GM11168 (cell line): ENCODE data around the gene SOAT2.
"Not testable (repeated sequence)": the region's sequence is repeated elsewhere in the genome, so short reads cannot be mapped to it uniquely, and the experiment has no call there.

Source experiments
- in situ Hi-C: fragments of 300-500 bp; cut with MboI; formaldehyde crosslinking; loops from one replicate; pipeline ENCODE4 v1.12.0; 2022; ENCODE audit warnings: low sequenced_read_pairs; ENCODE audit not compliant: unreplicated experiment

Gene SOAT2

GRCh38 chr12:53101931-53102781 lies 1.1 kb upstream of the SOAT2 start:
- in situ Hi-C loops: no loop called here

- in situ Hi-C loops: no loop called here
Observed at GRCh38 chr12:53103860-53104305, 597 bp downstream of the SOAT2 start.

- in situ Hi-C loops: no loop called here
Observed at GRCh38 chr12:53105256-53105655, 2.0 kb downstream of the SOAT2 start.

GRCh38 chr12:53105712-53106439 lies 2.6 kb downstream of the SOAT2 start:
- in situ Hi-C loops: no loop called here

GRCh38 chr12:53107122-53107521 lies 3.8 kb downstream of the SOAT2 start:
- in situ Hi-C loops: no loop called here

GRCh38 chr12:53112431-53112830 lies 9.1 kb downstream of the SOAT2 start:
- in situ Hi-C loops: not testable (repeated sequence)

- in situ Hi-C loops: no loop called here
Observed at GRCh38 chr12:53113136-53113705, 9.9 kb downstream of the SOAT2 start.

- in situ Hi-C loops: no loop called here
Observed at GRCh38 chr12:53113951-53114350, 10.7 kb downstream of the SOAT2 start.

- in situ Hi-C loops: no loop called here
Observed at GRCh38 chr12:53115112-53115890, 12.0 kb downstream of the SOAT2 start.

- in situ Hi-C loops: no loop called here
Observed at GRCh38 chr12:53115891-53116648, 12.8 kb downstream of the SOAT2 start.

GRCh38 chr12:53118751-53119300 lies 15.5 kb downstream of the SOAT2 start:
- in situ Hi-C loops: no loop called here

GRCh38 chr12:53120685-53121525 lies 17.6 kb downstream of the SOAT2 start:
- in situ Hi-C loops: no loop called here

- in situ Hi-C loops: no loop called here
Observed at GRCh38 chr12:53122961-53123468, 19.7 kb downstream of the SOAT2 start.

- in situ Hi-C loops: no loop called here
Observed at GRCh38 chr12:53123578-53124351, 20.5 kb downstream of the SOAT2 start.

- in situ Hi-C loops: no loop called here
Observed at GRCh38 chr12:53124352-53124723, 21.1 kb downstream of the SOAT2 start.

- in situ Hi-C loops: no loop called here
Observed at GRCh38 chr12:53127169-53127568, 23.9 kb downstream of the SOAT2 start.

- in situ Hi-C loops: no loop called here
Observed at GRCh38 chr12:53128780-53129569, 25.7 kb downstream of the SOAT2 start.
